ENCODE results near the gene MOB3C.
A peak's percentile ranks its signal among the peaks of the same experiment; 100 is the strongest.

MOB3C gene

GRCh38 chr1:46630719-46631118 lies 14.1 kb upstream of the MOB3C start:
- TF ChIP-seq, protein P1, sequence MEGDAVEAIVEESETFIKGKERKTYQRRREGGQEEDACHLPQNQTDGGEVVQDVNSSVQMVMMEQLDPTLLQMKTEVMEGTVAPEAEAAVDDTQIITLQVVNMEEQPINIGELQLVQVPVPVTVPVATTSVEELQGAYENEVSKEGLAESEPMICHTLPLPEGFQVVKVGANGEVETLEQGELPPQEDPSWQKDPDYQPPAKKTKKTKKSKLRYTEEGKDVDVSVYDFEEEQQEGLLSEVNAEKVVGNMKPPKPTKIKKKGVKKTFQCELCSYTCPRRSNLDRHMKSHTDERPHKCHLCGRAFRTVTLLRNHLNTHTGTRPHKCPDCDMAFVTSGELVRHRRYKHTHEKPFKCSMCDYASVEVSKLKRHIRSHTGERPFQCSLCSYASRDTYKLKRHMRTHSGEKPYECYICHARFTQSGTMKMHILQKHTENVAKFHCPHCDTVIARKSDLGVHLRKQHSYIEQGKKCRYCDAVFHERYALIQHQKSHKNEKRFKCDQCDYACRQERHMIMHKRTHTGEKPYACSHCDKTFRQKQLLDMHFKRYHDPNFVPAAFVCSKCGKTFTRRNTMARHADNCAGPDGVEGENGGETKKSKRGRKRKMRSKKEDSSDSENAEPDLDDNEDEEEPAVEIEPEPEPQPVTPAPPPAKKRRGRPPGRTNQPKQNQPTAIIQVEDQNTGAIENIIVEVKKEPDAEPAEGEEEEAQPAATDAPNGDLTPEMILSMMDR (IDR thresholded peaks at IDR 0.05; ENCODE audit: insufficient read depth, low read length, poor library complexity, severe bottlenecking) = no peak
- no peak for TF ChIP-seq EZH2phosphoT487 (conservative IDR thresholded peaks at IDR 0.05; ENCODE audit: low read length)
- H3K27me3 ChIP-seq (ENCODE audit: low read length) = no peaks in the 10 kb centered on the region
- no peaks in the 10 kb centered on the region for H3F3A ChIP-seq (ENCODE audit: insufficient read depth)
- H4K20me1 ChIP-seq (ENCODE audit: low read depth, low read length) = no peaks in the 10 kb centered on the region
- H3K9me3 ChIP-seq (ENCODE audit: insufficient read depth, low read length) = no peaks in the 10 kb centered on the region
- no peaks in the 10 kb centered on the region for H3K36me3 ChIP-seq (ENCODE audit: low read length)
- H3K4me3 ChIP-seq (ENCODE audit: insufficient read depth, low read length, poor library complexity, severe bottlenecking) = no peak overlapping the region
- H3K27ac ChIP-seq (ENCODE audit: low read depth, low read length) = no peak overlapping the region
- no peaks in the 10 kb centered on the region for H3K79me2 ChIP-seq (ENCODE audit: insufficient read depth, low read length)
- no peak overlapping the region for H3K4me2 ChIP-seq (ENCODE audit: low read depth, low read length, poor library complexity, severe bottlenecking)
- H3K9me2 ChIP-seq (replicated peaks; ENCODE audit: insufficient read depth, low read length) = no peaks in the 10 kb centered on the region
- H3K9ac ChIP-seq (ENCODE audit: low read length) = no peak overlapping the region
- H2AFZ ChIP-seq (ENCODE audit: low read depth, low read length, severe bottlenecking) = no peak overlapping the region

DNA sequence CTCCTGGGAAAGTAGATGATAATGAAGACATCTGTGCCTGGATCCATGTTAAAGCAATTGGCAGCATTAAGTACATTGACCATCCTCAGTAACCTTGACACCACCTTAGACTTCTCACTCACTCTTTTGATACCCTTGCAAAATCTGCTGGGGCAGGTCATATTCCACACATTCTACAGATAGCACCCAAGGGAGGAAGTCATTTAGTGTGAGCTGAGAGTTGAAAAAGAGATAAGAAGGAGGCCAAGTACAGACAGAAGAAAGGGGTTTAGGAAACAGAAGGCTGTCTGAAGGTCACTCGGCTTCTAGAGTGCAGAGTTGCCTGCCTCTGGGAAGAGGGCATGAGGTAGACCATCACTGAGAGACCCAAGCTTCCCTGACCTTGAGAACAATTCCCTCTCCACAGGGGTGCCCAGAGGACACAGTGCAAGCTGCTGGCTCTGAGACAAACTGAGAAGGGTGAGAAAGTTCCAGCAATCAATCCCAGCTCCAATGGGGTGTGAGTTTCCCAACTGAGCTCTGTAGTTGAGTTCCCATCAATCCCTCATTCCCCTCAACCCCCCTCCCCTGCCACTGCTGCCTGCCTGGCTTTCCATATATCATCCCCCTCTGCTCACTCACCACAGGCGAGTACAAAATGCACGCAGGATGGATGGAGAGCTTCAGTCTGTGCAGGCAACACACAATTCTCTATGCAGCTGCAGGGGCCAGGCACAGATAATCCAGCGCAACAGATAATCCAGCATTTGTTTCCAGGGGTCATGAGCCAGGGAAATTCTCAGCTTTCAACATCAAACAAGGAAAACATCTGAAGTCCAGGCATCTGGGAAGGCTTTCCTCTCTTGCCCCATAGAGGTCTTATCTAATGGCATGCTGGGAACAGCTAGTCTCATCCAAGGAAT lies 7.4 kb upstream of the MOB3C start:
- H3K4me2 ChIP-seq (ENCODE audit: low read depth, low read length, poor library complexity, severe bottlenecking) = no peak overlapping the region
- H3K27ac ChIP-seq (ENCODE audit: low read depth, low read length) = no peak overlapping the region
- no peak overlapping the region for H2AFZ ChIP-seq (ENCODE audit: low read depth, low read length, severe bottlenecking)
- H3K9me2 ChIP-seq (replicated peaks; ENCODE audit: insufficient read depth, low read length) = no peaks in the 10 kb centered on the region
- no peaks in the 10 kb centered on the region for H4K20me1 ChIP-seq (ENCODE audit: low read depth, low read length)
- H3K9ac ChIP-seq (ENCODE audit: low read length) = no peak overlapping the region
- H3K36me3 ChIP-seq (ENCODE audit: low read length) = no peaks in the 10 kb centered on the region
- no peaks in the 10 kb centered on the region for H3K79me2 ChIP-seq (ENCODE audit: insufficient read depth, low read length)
- no peak overlapping the region for H3K4me3 ChIP-seq (ENCODE audit: insufficient read depth, low read length, poor library complexity, severe bottlenecking)
- H3F3A ChIP-seq (ENCODE audit: insufficient read depth) = no peaks in the 10 kb centered on the region
- H3K27me3 ChIP-seq (ENCODE audit: low read length) = no peaks in the 10 kb centered on the region
- TF ChIP-seq EZH2phosphoT487 (conservative IDR thresholded peaks at IDR 0.05; ENCODE audit: low read length) = no peak
- TF ChIP-seq, protein P1 (IDR thresholded peaks at IDR 0.05; ENCODE audit: insufficient read depth, low read length, poor library complexity, severe bottlenecking) = no peak
- no peaks in the 10 kb centered on the region for H3K9me3 ChIP-seq (ENCODE audit: insufficient read depth, low read length)

DNA sequence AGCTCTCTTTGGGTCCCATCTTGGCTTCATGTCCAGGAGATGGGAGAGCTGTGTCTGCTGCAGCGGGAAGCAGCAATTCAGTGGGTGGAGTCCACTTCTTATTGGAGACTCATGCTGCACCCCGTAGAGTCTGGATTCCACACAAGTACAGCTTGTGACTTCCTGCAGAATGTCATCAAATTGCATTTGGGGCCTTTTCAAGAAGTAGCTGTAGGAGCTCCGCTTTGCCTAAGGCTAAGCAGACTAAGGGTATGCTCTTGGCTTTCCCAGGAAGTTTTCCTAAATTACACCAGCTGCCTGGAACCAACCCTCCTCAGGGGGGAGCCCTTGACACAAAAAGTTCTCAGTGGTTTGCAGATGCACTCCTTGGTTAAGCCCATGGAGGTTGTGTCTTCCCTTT lies 5.7 kb upstream of the MOB3C start:
- Histone ChIP-seq H3K9ac (ENCODE audit: low read length) (no peak overlapping the region), H3K27ac (ENCODE audit: low read depth, low read length) (no peak overlapping the region), H3K4me2 (ENCODE audit: low read depth, low read length, poor library complexity, severe bottlenecking) (no peak overlapping the region), H2AFZ (ENCODE audit: low read depth, low read length, severe bottlenecking) (no peak overlapping the region), H3K27me3 (ENCODE audit: low read length) (no peaks in the 10 kb centered on the region), H3K9me3 (ENCODE audit: insufficient read depth, low read length) (no peaks in the 10 kb centered on the region), H3K9me2 (replicated peaks; ENCODE audit: insufficient read depth, low read length) (no peaks in the 10 kb centered on the region), H3K36me3 (ENCODE audit: low read length) (no peaks in the 10 kb centered on the region), H3K4me3 (ENCODE audit: insufficient read depth, low read length, poor library complexity, severe bottlenecking) (no peak overlapping the region), H3F3A (ENCODE audit: insufficient read depth) (no peaks in the 10 kb centered on the region), H3K79me2 (ENCODE audit: insufficient read depth, low read length) (no peaks in the 10 kb centered on the region), H4K20me1 (ENCODE audit: low read depth, low read length) (no peaks in the 10 kb centered on the region)
- TF ChIP-seq EZH2phosphoT487 (conservative IDR thresholded peaks at IDR 0.05; ENCODE audit: low read length) = no peak
- TF ChIP-seq, protein P1 (IDR thresholded peaks at IDR 0.05; ENCODE audit: insufficient read depth, low read length, poor library complexity, severe bottlenecking) = peak; percentile 21

Data from SU-DHL-6 (cell line).